Activated CD4-positive, CD25-positive, alpha-beta regulatory T cell (primary cell): Measurements from ENCODE around the gene FAM47E.
"Not testable (repeated sequence)": the region's sequence is repeated elsewhere in the genome, so short reads cannot be mapped to it uniquely, and the experiment has no call there.

ENCODE experiments used
- DNase-seq, 4 experiments: peaks; one replicate each; lab custom pipeline; 2025; lab: John Stamatoyannopoulos, UW

FAM47E gene

GRCh38 chr4:76270244-76271175 lies 19.0 kb downstream of the FAM47E start:
- no peak for DNase-seq

DNA sequence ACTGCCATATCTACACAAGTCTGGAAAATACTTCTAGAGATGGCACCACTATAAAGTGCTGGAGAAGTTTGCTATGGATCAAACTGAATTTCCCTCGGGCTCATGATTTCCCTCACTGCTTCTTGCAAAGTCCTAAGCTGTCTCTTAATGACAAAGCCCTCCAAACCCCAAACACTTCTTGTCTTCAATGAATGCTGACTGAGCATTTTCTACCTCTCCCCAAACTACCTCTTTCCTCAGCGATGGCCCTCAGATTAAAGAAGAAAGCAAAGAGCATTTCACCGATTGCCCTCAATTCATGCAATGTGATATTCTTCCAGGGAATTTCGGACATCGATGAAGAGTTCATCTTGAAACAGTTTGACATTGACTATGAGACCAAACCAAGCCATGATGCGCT lies 19.7 kb downstream of the FAM47E start:
- DNase-seq, result no peak

- DNase-seq, result no peak
Measured at GRCh38 chr4:76272073-76272472, 20.6 kb downstream of the FAM47E start.

DNA sequence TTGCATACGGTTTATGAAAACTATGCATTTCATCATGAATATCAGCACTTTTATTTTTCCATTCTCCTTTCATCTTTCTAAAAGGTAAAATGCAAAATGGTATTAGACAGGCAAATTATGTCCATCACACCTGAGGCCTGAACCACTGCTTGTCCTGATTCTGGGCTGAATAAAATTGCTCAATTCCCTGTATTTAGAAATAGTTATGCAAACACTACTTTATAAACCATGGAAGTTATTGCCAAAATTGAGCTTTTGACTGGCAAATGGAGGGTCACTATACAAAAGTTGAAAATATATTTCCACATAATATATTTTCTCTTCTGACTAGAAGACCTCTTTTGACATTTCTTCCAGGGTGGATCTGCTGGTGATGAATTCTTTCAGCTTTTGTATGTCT lies 21.1 kb downstream of the FAM47E start:
- DNase-seq, result no peak

- DNase-seq, result no peak
Measured at GRCh38 chr4:76272999-76273398, 21.5 kb downstream of the FAM47E start.

DNA sequence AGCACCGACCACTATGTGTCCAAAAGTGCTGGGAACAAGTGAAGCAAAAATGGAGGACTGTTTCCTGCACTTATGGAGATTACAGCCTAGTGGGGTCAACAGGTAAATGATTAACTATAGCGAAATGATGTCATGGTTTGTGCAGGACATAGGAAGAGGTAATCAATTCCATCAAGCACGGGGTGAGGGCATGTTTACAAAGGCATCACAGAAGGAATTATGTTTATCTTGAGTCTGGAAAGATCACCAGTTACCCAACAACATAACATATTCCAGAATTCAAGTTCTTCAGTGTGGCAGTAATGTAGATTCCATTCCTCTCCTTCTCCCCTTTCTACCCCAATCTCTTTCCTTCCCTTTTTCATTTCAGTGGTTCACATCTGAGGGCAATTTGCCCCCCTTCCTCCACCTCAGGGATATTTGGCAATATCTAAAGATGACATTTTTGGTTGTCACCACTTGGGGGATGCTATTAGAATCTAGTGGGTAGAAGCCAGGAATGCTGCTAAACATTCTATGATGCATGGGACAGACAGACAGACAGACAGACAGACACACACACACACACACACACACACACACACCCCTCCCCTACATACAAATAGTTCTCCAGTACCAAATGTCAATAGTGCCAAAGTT lies 24.1 kb downstream of the FAM47E start:
- DNase-seq, result no peak

DNA sequence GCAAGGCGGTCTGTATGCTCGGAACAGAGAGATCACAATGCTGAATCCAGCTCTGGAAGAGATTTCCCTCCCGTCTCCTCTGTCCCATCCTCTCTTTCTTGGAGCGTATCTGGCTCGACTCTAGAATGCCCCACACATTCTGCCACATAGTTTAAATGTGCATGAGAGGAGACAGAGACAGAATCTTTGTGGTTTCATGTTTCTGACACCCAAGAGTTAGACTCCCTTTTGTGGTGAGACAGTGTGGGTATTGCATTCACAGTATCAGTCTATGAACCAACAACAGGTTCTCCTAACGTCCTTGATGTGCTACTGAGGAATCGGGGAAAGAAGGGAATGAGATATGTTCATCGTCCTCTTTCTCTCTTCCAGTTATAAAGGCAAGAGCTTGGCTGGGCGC lies 25.3 kb downstream of the FAM47E start:
- no peak for DNase-seq

GRCh38 chr4:76277667-76278066 lies 26.1 kb downstream of the FAM47E start:
- DNase-seq, result no peak

DNA sequence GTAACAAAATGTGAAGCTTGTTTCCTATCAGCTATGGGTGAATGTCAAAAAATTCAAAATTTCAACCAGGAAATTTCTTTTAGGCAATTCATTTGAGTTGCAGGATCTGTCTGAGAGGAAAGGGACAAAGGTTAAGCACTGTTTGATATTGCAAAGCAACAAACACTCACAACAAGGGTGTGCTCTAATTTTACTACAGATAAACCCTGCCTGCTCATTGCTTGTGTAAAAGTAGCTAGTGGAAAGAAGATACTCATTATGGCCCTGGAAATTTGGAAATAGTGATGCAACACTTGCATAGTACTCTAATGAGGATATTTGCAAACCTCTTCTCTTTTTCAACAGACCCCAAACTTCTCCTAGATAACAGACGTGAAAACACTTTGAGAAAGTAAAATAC lies 27.1 kb downstream of the FAM47E start:
- no peak for DNase-seq

DNA sequence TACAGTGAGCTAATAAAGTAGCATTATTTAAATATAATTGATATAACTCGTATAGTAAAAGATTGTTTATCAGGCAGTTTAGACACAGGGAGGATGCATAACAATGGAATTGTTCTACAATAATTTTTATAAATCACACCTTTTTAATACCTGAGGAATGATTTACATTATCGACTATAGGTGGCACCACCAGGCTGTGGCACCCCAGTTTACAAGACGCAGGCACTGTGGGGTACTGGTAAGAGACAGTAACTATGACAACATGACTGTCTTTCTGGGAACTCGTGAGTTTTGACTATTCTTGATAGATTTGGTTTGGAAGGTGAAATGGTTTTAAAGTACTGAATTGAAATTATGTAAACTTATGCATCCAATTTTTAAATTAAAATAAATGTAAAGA lies 27.9 kb downstream of the FAM47E start:
- DNase-seq, result no peak

DNA sequence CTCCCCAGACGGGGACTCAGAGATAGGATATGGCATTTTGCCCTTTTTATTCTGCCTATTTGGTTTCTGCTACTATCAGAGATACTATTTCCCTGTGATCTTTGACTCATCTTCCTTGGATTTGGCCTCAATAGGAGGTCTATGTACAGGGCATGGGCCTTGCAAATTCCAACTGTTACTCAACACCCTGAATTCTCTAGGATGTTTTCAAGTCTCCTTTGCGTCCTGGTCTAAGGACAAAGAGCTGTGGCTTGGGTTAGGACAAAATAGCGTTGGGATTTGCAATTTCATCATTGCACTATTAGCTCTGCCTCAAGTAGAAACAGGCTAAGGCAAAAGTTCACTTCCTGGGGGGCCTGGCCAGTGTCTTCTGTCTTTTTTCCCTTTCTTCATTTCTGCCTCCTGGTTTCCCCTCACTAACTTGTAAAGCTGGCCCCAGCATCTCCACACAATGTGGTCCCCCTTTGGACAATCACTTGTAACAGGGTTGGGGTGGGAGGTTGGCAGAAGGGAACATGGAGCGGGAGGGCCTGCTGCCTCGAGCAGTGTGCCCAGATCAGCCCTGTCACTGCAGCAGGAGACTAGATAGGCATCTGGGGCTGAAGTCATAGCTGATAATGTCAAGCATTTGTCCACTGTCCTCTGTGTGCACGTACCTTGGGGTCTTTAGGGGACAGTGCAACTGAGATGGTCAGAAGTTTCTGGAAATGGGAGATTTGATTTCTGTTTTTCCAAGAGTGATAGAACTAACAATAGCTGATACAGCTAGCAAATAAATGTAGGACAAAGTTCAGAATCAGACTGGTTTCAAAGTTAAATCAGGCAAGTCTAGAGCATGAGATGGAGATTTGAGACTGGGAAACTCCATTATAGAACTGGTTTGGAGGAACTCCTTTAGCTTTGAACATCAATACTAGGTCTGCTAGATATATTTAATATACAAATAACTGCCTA lies 29.2 kb downstream of the FAM47E start:
- no peak for DNase-seq

DNA sequence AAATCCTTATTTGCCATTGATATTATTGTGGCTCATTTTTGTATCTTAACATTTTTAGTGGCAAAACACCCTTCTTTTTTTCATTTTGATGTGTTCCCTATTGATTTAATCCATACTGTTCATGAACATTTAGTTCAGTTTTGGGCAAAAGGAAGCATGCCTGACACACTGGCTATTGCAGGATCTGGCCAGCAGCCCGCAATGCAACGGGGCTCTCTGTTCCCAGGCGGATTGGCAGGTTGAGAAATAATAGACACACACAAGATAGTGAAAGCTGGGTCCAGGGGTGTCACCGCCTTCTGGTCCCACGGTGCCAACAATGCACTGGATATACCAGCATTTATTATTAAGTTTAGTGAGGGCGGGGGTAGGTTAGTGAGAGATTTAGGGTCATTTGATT lies 30.1 kb downstream of the FAM47E start:
- DNase-seq, result not testable (repeated sequence)

DNA sequence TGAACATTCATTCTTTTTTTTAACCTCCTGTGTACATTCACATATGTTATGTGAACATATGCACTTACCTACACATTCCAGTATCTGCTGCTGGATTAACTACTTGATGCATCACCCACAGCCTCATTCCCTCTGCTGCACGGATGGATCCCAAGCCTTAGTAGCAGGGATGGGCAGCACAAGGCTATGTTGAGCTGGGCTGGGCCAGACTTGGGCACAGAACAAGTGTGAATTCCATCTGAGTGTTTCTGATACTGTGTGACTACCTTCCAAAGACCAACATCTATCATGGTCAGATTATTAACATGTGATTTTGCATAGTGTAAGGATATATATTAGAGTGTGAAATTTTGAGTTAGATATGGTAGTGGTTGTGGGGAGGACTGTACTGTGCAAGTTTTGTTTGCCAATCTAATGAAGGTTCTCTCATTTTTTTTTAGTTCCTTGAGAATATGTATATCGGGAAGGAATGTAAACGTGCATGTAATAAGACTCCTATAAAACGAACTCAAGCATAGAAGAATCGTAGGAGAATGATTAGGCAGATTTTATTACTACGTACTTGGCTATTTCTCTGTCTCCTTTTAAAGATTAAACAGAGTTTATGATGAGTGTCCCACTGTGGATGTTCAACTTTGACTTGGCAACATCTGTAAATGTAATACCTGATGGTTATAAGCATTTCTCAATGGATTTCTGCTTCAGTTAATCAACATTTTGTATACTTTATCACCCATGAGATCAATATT lies 31.6 kb downstream of the FAM47E start:
- DNase-seq, result no peak

GRCh38 chr4:76283900-76284299 lies 32.4 kb downstream of the FAM47E start:
- no peak for DNase-seq

GRCh38 chr4:76287811-76288210 lies 36.3 kb downstream of the FAM47E start:
- DNase-seq, result not testable (repeated sequence)

GRCh38 chr4:76292730-76293129 lies 41.2 kb downstream of the FAM47E start:
- no peak for DNase-seq

GRCh38 chr4:76293772-76294171 lies 42.3 kb downstream of the FAM47E start:
- DNase-seq, result no peak

- no peak for DNase-seq
Measured at GRCh38 chr4:76296286-76296820, 44.8 kb downstream of the FAM47E start.

DNA sequence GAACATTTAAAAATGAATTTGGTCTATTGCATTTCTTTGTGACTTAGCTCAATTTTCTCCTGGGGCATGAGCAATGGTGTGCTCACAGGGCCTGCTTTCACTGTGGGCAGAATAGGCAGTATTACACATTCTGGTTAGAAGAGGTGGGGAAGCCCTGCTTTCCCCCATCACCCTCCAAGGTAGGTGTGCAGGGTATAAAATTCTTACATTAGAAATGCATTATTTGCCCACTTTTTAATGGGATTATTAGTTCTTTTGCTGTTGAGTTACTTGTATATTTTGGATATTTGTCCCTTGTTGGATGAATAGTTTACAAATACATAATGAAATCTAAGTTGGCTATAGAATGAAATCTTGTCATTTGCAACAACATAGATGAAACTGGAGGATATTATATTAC lies 46.7 kb downstream of the FAM47E start:
- DNase-seq, result no peak

GRCh38 chr4:76300012-76300411 lies 48.5 kb downstream of the FAM47E start:
- no peak for DNase-seq

- no peak for DNase-seq
Measured at GRCh38 chr4:76301068-76301774, 49.7 kb downstream of the FAM47E start.
